Prostate gland (tissue), 2 donors: Measurements from ENCODE around the gene ADK.

Source experiments
- CTCF ChIP-seq, 4 experiments: fragments of 200-600 bp in 2 of 4; fragments of 450-650 bp in 2 of 4; sonication (generic) in 2 of 4; IDR thresholded peaks; 1 replicate in 3 of 4; 2 replicates in 1 of 4; pipeline ENCODE4 v1.5.1; 2016 to 2019; ENCODE audit warnings: antibody characterized with exemption in 4 of 4, mild to moderate bottlenecking in 2 of 4, moderate library complexity in 2 of 4
- POLR2A ChIP-seq: fragments of 450-650 bp; IDR thresholded peaks from one replicate; pipeline ENCODE4 v1.6.1; 2016; ENCODE audit warnings: antibody characterized with exemption, mild to moderate bottlenecking
- POLR2AphosphoS5 ChIP-seq: sonication (generic); formaldehyde crosslinking; IDR thresholded peaks from one replicate; pipeline ENCODE4 v1.6.1; 2017; ENCODE audit warnings: antibody characterized with exemption

GRCh38 chr10:74227697-74228424 lies 76.8 kb downstream of the ADK start:
- TF ChIP-seq CTCF (IDR thresholded peaks at IDR 0.05) (no peak), POLR2A (no peak), POLR2AphosphoS5 (no peak)
